Transverse colon (tissue), 4 donors: ENCODE data around the gene NOCT. TPM values are rescaled to one million over a fixed set of nuclear protein-coding genes. Genes with fewer than 3 reads are reported as not detected.

Experiments used
- DNase-seq: peaks from one replicate; pipeline ENCODE4 v3.0.0-alpha.2; 2019
- H3K27ac ChIP-seq, 4 donors: fragments of 200-600 bp; sonication (generic); 2 replicates each; pipeline ENCODE4 v1.5.1; 2016 to 2018; ENCODE audit warnings: inconsistent platforms in 4 of 4
- H3K27me3 ChIP-seq: fragments of 200-600 bp; sonication (generic); 2 replicates; pipeline ENCODE4 v1.5.1; 2017; ENCODE audit warnings: inconsistent platforms
- H3K36me3 ChIP-seq, 4 donors: fragments of 200-600 bp; sonication (generic); 2 replicates each; pipeline ENCODE4 v1.5.1; 2017 to 2019; ENCODE audit warnings: inconsistent platforms in 4 of 4
- H3K4me1 ChIP-seq, 4 donors: fragments of 200-600 bp; sonication (generic); 2 replicates each; pipeline ENCODE4 v1.5.1; 2017 to 2020; ENCODE audit warnings: inconsistent platforms in 4 of 4
- H3K4me3 ChIP-seq, 4 donors: fragments of 200-600 bp; sonication (generic); 1 replicate in 1 of 4; 2 replicates in 3 of 4; pipeline versions ENCODE4 v1.5.1 to v1.6.1; 2017 to 2019; ENCODE audit warnings: inconsistent platforms in 4 of 4
- H3K9me3 ChIP-seq, 2 donors: fragments of 200-600 bp; sonication (generic); 2 replicates each; pipeline ENCODE4 v1.5.1; 2017 to 2019; ENCODE audit warnings: inconsistent platforms in 2 of 2
- EP300 ChIP-seq: sonication (generic); formaldehyde crosslinking; IDR thresholded peaks from one replicate; pipeline ENCODE4 v1.6.1; 2017; ENCODE audit warnings: antibody characterized with exemption, low read depth
- POLR2A ChIP-seq: fragments of 450-650 bp; IDR thresholded peaks from one replicate; pipeline ENCODE4 v1.6.1; 2016; ENCODE audit warnings: antibody characterized with exemption, mild to moderate bottlenecking, moderate library complexity
- POLR2AphosphoS5 ChIP-seq, 3 donors: sonication (generic); formaldehyde crosslinking; IDR thresholded peaks; one replicate each; pipeline ENCODE4 v1.6.1; 2016; ENCODE audit warnings: antibody characterized with exemption in 3 of 3
- WGBS, 2 donors: methylation state at CpG; one replicate each; pipeline ENCODE4 v1.1.5; 2018; ENCODE audit warnings: low coverage in 1 of 2; 5-methylcytosine and 5-hydroxymethylcytosine counted together
- in situ Hi-C, 4 donors: fragments of 200-750 bp; cut with MboI; loops; one replicate each; pipeline versions ENCODE4 v1.15.0 to v1.15.1; 2017; ENCODE audit warnings: low sequenced_read_pairs in 3 of 4, low pct_ligation_motif_present in 1 of 4, low pct_unique_long_range_greater_than_20kb in 1 of 4
- intact Hi-C: fragments of 100-400 bp; cut with DNase I; formaldehyde crosslinking; loops from one replicate; pipeline ENCODE4 v1.15.1; 2023; ENCODE audit warnings: low total_unique reads
- total RNA-seq, 4 donors: library from RNA; depleted of rRNA; stranded (reverse); fragments of >200 nt; gene quantifications; one replicate each; pipeline ENCODE4 v1.1.0, GENCODE V29; 2016
- TF ChIP-seq, protein P1 (sequence below), 5 experiments: fragments of 200-600 bp in 3 of 5; fragments of 450-650 bp in 2 of 5; sonication (generic) in 3 of 5; IDR thresholded peaks; 1 replicate in 2 of 5; 2 replicates in 3 of 5; pipeline ENCODE4 v1.5.1; 2016 to 2017; ENCODE audit warnings: antibody characterized with exemption in 5 of 5, inconsistent platforms in 3 of 5, mild to moderate bottlenecking in 2 of 5, moderate library complexity in 1 of 5

Gene NOCT
- total RNA-seq, 4 donors from 2014 or later, result 1.4 to 33.7 (median 15.0) TPM

DNA sequence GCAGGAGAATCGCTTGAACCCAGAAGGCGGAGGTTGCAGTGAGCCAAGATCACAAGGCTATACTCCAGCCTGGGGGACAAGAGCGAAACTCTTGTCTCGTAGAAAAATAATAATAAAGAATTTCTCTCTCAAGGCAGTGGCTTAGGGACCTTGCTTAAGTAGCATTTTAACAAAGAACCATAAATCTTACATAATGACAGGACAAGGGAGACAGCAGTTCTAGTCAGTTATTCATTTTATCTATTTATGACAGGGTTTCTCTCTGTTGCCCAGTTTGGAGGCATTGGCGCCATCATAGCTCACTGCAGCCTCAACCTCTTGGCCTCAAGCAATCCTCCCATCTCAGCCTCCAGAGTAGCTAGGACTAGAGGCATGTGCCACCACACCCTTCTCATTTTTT lies 31.9 kb upstream of the NOCT start:
- peaks cover 0 to 4% (median 0%) of the 10 kb centered on the region in 4 donors for H3K4me1 ChIP-seq
- in situ Hi-C loops, result no loop called here

DNA sequence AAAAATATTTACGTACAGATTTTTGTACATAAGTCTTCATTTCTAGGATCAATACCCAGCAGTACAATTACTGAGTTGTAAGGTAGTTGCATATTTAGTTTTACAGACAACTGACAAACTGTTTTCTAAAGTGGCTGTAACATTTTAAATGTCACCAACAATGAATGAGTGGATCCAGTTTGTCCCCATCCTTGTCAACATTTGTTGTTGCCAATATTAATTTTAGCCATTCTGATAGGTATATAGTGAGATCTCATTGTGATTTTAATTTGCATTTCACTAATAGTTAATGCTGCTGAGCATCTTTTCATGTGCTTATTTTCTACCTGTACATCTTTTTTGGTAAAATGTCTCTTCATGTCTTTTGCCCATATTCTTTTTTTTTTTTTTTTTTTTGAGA lies 30.9 kb upstream of the NOCT start:
- H3K9me3 ChIP-seq, result no peaks in the 10 kb centered on the region
- TF ChIP-seq, protein P1, sequence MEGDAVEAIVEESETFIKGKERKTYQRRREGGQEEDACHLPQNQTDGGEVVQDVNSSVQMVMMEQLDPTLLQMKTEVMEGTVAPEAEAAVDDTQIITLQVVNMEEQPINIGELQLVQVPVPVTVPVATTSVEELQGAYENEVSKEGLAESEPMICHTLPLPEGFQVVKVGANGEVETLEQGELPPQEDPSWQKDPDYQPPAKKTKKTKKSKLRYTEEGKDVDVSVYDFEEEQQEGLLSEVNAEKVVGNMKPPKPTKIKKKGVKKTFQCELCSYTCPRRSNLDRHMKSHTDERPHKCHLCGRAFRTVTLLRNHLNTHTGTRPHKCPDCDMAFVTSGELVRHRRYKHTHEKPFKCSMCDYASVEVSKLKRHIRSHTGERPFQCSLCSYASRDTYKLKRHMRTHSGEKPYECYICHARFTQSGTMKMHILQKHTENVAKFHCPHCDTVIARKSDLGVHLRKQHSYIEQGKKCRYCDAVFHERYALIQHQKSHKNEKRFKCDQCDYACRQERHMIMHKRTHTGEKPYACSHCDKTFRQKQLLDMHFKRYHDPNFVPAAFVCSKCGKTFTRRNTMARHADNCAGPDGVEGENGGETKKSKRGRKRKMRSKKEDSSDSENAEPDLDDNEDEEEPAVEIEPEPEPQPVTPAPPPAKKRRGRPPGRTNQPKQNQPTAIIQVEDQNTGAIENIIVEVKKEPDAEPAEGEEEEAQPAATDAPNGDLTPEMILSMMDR (IDR thresholded peaks at IDR 0.05), result no peak
- no peak for TF ChIP-seq EP300
- no peak for TF ChIP-seq POLR2A
- no peak for TF ChIP-seq POLR2AphosphoS5 (IDR thresholded peaks at IDR 0.05)
- WGBS, 2 donors, result 90 to 97% methylated on average over 1 of the region's 1 CpG
- H3K36me3 ChIP-seq, result no peaks in the 10 kb centered on the region
- DNase-seq, result no peak
- in situ Hi-C loops (no loop called here), intact Hi-C loops (no loop called here)
- peaks cover 0 to 4% (median 0%) of the 10 kb centered on the region in 4 donors for H3K4me1 ChIP-seq
- no peak overlapping the region for H3K27ac ChIP-seq
- H3K27me3 ChIP-seq, result no peaks in the 10 kb centered on the region
- no peak overlapping the region for H3K4me3 ChIP-seq

More for the DNA sequence above, 31.9 kb upstream of the NOCT start:
- Histone ChIP-seq H3K27ac (no peak overlapping the region), H3K9me3 (no peaks in the 10 kb centered on the region), H3K4me3 (no peak overlapping the region), H3K36me3 (no peaks in the 10 kb centered on the region), H3K27me3 (no peaks in the 10 kb centered on the region)
- intact Hi-C loops, result no loop called here
- TF ChIP-seq EP300 (no peak), POLR2A (no peak), POLR2AphosphoS5 (IDR thresholded peaks at IDR 0.05) (no peak)
- TF ChIP-seq, protein P1 (IDR thresholded peaks at IDR 0.05), result no peak
- 91 to 98% methylated on average over 5 of the region's 5 CpGs for WGBS, 2 donors
- no peak for DNase-seq

DNA sequence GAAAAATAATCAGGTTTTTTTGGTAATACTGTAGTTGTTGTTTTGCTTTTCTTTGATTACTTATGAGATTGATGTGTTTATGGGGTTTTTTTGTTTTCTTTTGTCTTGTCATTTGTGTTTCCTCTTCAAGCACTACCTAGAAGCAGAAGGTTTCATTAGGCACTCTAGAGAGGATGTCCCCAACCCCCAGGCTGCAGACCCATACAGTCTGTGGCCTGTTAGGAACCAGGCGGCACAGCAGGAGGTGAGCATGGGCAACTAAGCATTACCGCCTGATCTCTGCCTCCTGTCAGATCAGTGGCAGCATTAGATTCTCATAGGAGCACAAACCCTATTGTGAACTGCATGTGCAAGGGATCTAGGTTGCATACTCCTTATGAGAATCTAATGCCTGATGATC lies 22.9 kb upstream of the NOCT start:
- H3K4me1 ChIP-seq, result no peaks in the 10 kb centered on the region
- H3K36me3 ChIP-seq, result no peaks in the 10 kb centered on the region
- WGBS, 2 donors, result 91% methylated on average over 2 of the region's 2 CpGs; no CpG with 5 or more reads in 1 of the 2 donors
- H3K9me3 ChIP-seq, result no peaks in the 10 kb centered on the region
- H3K4me3 ChIP-seq, result no peak overlapping the region
- intact Hi-C loops, result no loop called here
- TF ChIP-seq EP300 (no peak), POLR2A (no peak), POLR2AphosphoS5 (IDR thresholded peaks at IDR 0.05) (no peak)
- TF ChIP-seq, protein P1 (IDR thresholded peaks at IDR 0.05), result no peak
- in situ Hi-C loops, result no loop called here
- H3K27ac ChIP-seq, result no peak overlapping the region
- DNase-seq, result no peak
- H3K27me3 ChIP-seq, result no peaks in the 10 kb centered on the region

DNA sequence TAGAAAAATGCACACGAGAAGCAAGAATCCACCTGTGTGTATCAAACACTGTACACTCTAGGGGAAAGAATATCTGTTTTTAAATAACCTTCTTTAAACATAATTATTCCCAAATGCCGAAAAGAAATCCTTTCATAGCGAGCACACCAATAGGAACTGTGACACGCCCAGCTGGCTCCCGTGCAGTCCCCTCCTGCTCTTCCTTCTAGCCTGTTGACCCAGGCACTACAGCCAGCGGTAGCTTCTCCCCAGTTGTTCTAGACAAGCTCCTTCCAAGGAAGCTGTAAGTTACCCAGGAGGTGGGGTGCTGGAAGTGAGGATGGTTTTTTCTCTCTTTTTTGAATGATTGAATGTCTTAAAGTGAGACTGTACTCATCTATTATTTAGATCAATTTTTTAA lies 19.5 kb upstream of the NOCT start:
- Histone ChIP-seq H3K4me3 (no peak overlapping the region), H3K9me3 (no peaks in the 10 kb centered on the region), H3K27ac (no peak overlapping the region), H3K27me3 (no peaks in the 10 kb centered on the region), H3K4me1 (no peaks in the 10 kb centered on the region), H3K36me3 (no peaks in the 10 kb centered on the region)
- TF ChIP-seq POLR2AphosphoS5 (IDR thresholded peaks at IDR 0.05), result no peak
- TF ChIP-seq, protein P1 (IDR thresholded peaks at IDR 0.05), result no peak
- no peak for TF ChIP-seq POLR2A
- no peak for TF ChIP-seq EP300
- intact Hi-C loops (no loop called here), in situ Hi-C loops (no loop called here)
- no peak for DNase-seq
- 53 to 54% methylated on average over 5 to 6 of the region's 6 CpGs for WGBS, 2 donors
